Fibroblast of lung (primary cell): ENCODE data around the gene STX1B.

Source experiments
- CTCF ChIP-seq, 2 donors: IDR thresholded peaks in 1 of 2; conservative IDR thresholded peaks in 1 of 2; 1 replicate in 1 of 2; 2 replicates in 1 of 2; pipeline ENCODE4 v1.5.1; 2011 to 2012; ENCODE audit warnings: low read length in 2 of 2, control low read depth in 1 of 2, inconsistent platforms in 1 of 2, low read depth in 1 of 2, mild to moderate bottlenecking in 1 of 2
- EZH2 ChIP-seq: IDR thresholded peaks from 2 replicates; pipeline ENCODE4 v1.5.1; 2012; ENCODE audit warnings: low read length, control low read depth, mild to moderate bottlenecking; ENCODE audit errors: missing control alignments

GRCh38 chr16:30946671-30947540, 63.5 kb downstream of the STX1B start:
- TF ChIP-seq CTCF (conservative IDR thresholded peaks at IDR 0.05 in 1 of 2, IDR thresholded peaks at IDR 0.05 in 1 of 2; ENCODE audit: low read depth in 1 of 2, low read length in 2 of 2) (no peak), EZH2 (no peak)
